Measurements from ENCODE around the gene ZBTB20. TPM values are rescaled to one million over a fixed set of nuclear protein-coding genes. Genes with fewer than 3 reads are reported as not detected.

ZBTB20 gene
- total and polyA plus RNA-seq, 2 experiments from 2014 or later, result 15.7 to 37.3 TPM

DNA sequence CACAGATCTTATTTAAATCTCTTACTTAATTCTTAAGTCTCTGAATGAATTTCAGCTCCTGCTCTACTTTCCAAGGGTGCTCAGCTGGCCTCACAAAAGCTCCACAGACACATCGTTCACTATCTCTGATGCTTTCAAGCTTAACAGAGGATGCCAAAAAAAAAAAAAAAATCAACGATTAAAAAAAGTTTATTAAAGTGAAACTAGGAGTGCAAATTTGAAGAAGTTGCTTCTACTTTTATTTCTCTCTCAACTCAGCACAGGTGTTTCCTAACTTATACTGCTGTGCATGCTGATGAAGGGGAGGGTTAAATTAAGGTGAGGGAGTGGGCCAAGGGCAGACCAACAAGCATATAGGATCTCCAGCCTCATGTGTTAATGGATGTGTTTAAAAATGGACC lies 696.0 kb downstream of the ZBTB20 start:
- Histone ChIP-seq H3K4me3 (no peak overlapping the region), H3K9me3 (ENCODE audit: low read depth) (no peaks in the 10 kb centered on the region), H3K4me1 (ENCODE audit: low read depth) (peaks cover 46% of the 10 kb centered on the region), H3K36me3 (no peaks in the 10 kb centered on the region), H3K27ac (peak overlapping the region; percentile 88), H3K27me3 (no peaks in the 10 kb centered on the region)
- DNase-seq (ENCODE audit: low read depth in 1 of 2, low spot score in 1 of 2), result peak in 1 of 2 donors; percentile 16
- TF ChIP-seq, protein P1, sequence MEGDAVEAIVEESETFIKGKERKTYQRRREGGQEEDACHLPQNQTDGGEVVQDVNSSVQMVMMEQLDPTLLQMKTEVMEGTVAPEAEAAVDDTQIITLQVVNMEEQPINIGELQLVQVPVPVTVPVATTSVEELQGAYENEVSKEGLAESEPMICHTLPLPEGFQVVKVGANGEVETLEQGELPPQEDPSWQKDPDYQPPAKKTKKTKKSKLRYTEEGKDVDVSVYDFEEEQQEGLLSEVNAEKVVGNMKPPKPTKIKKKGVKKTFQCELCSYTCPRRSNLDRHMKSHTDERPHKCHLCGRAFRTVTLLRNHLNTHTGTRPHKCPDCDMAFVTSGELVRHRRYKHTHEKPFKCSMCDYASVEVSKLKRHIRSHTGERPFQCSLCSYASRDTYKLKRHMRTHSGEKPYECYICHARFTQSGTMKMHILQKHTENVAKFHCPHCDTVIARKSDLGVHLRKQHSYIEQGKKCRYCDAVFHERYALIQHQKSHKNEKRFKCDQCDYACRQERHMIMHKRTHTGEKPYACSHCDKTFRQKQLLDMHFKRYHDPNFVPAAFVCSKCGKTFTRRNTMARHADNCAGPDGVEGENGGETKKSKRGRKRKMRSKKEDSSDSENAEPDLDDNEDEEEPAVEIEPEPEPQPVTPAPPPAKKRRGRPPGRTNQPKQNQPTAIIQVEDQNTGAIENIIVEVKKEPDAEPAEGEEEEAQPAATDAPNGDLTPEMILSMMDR (IDR thresholded peaks at IDR 0.05; ENCODE audit: low read depth, low read length), result no peak

DNA sequence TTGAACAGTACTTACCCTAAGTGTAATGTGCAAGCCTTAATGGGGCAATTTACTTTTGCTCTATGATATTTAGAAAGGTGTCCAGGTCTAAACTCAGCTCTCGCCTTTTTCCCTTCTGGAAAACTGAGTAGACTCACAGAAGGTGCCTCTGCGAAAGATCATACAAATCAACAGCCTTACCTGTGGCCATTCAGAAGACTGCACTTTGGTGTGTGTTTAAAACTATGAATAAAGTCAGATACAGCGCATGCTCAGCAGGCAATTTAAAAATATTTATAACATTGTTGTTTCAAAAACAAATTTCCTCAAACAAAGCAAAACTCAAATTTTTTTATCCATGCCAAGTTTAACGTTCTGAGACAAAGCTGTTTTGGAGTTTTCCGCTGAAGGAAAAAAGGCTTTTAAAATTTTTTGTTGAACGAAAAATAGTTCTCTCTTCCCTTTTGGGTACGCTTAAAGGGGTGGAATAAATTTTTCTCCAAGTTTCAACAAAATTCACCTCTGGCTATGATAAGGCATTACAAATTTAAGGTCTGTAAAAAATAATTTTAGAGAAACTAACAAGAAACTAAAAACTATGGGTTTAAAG lies 697.0 kb downstream of the ZBTB20 start:
- H3K4me3 ChIP-seq, result no peak overlapping the region
- peaks cover 50% of the 10 kb centered on the region for H3K4me1 ChIP-seq (ENCODE audit: low read depth)
- H3K36me3 ChIP-seq, result no peaks in the 10 kb centered on the region
- H3K27me3 ChIP-seq, result no peaks in the 10 kb centered on the region
- TF ChIP-seq, protein P1 (IDR thresholded peaks at IDR 0.05; ENCODE audit: low read depth, low read length), result no peak
- DNase-seq (ENCODE audit: low read depth in 1 of 2, low spot score in 1 of 2), result no peak
- no peaks in the 10 kb centered on the region for H3K9me3 ChIP-seq (ENCODE audit: low read depth)
- H3K27ac ChIP-seq, result peak overlapping the region; percentile 3

DNA sequence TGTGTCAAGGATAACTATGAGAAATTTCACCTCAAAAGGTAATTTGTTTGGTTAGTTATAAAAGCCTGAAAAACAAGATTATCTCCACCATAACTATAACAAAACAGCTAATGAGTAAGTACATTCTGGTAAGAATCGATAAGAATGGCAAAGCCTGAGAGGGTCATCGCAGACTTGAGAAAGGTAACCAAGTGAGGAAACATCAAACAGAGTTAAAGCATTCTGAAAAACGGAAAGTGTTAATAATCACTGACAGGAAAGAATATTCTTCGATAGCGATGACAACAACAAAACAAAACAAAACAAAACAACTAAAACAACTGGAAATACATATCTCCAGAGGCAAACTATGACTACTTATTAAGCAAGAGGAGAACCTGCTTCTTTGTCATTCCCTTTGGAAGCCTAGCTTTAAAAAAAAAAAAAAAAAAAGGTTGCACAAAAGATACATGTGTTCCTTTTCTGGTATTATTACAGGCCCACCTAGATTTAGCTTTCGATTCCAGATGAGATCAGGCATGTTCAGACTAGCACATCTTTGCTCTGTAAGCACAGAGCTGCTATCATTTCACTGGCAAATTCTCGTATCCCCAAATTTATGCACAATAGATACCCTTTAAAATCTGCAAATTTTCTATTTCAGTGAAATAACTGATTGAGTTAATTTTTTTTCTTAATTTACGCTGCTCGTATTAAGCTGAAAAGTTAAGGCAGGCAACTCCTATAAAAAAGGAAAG lies 697.6 kb downstream of the ZBTB20 start:
- no peaks in the 10 kb centered on the region for H3K36me3 ChIP-seq
- H3K27ac ChIP-seq, result peak overlapping the region; percentile 3

DNA sequence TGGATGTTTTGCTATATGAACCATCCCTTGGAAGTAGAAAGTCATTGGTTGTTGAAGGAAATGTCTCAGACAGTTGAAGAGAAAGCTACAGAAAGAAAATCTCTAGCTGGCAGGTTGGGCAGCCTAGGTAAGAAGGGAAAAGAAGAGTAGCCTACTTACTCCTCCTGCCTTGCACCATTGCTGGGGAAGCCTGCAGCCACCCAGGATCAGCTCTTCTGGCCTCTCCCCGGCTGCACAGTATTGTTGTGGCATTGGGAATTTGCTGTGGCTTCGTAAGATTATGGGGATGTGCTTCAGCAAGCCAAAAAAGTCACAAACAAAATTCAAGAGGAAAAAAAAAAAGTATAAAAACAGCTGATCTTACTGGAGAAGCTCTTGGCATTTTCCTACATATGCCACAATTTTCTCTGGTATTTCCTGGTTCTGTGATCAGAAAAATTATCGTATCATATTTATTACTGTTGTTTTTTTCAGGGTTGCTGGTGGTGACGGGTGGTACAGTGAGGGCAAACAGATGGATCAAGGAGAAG lies 699.1 kb downstream of the ZBTB20 start:
- H3K9me3 ChIP-seq (ENCODE audit: low read depth), result no peaks in the 10 kb centered on the region
- no peak overlapping the region for H3K4me3 ChIP-seq
- H3K27ac ChIP-seq, result no peak overlapping the region
- no peaks in the 10 kb centered on the region for H3K27me3 ChIP-seq
- TF ChIP-seq, protein P1 (IDR thresholded peaks at IDR 0.05; ENCODE audit: low read depth, low read length), result no peak
- no peak for DNase-seq (ENCODE audit: low read depth in 1 of 2, low spot score in 1 of 2)
- no peaks in the 10 kb centered on the region for H3K36me3 ChIP-seq
- H3K4me1 ChIP-seq (ENCODE audit: low read depth), result peaks cover 56% of the 10 kb centered on the region

More for the DNA sequence above, 697.6 kb downstream of the ZBTB20 start:
- H3K27me3 ChIP-seq, result no peaks in the 10 kb centered on the region
- H3K9me3 ChIP-seq (ENCODE audit: low read depth), result no peaks in the 10 kb centered on the region
- peaks cover 53% of the 10 kb centered on the region for H3K4me1 ChIP-seq (ENCODE audit: low read depth)
- no peak for DNase-seq (ENCODE audit: low read depth in 1 of 2, low spot score in 1 of 2)
- TF ChIP-seq, protein P1 (IDR thresholded peaks at IDR 0.05; ENCODE audit: low read depth, low read length), result no peak
- H3K4me3 ChIP-seq, result no peak overlapping the region

DNA sequence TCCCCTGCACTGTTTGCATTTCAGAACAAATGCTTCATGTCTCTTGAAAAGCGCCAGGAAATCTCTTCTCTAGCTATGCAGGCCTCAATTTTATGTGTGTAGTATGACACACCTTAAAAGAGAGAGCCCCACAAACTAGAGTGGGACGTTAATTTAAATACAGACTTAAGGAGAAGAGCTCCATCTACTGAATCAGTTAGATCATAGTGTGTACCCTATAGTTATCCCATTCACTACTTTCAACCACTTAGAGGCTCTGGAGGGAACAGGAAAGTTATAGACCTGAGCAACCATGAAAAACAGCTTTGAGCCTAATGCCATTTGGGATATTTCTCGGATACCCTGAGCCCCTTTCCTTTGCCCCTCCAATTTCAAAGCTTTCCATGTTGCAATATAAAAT lies 699.5 kb downstream of the ZBTB20 start:
- TF ChIP-seq, protein P1 (IDR thresholded peaks at IDR 0.05; ENCODE audit: low read depth, low read length), result no peak
- H3K27ac ChIP-seq, result no peak overlapping the region
- DNase-seq (ENCODE audit: low read depth in 1 of 2, low spot score in 1 of 2), result no peak
- no peaks in the 10 kb centered on the region for H3K9me3 ChIP-seq (ENCODE audit: low read depth)
- H3K36me3 ChIP-seq, result no peaks in the 10 kb centered on the region
- no peak overlapping the region for H3K4me3 ChIP-seq
- H3K27me3 ChIP-seq, result no peaks in the 10 kb centered on the region
- H3K4me1 ChIP-seq (ENCODE audit: low read depth), result peaks cover 51% of the 10 kb centered on the region
